Brain pericyte (primary cell): Measurements from ENCODE around the gene FGF18.
"Not testable (repeated sequence)": the region's sequence is repeated elsewhere in the genome, so short reads cannot be mapped to it uniquely, and the experiment has no call there.

ENCODE experiments used
- DNase-seq: peaks from one replicate; pipeline ENCODE4 v3.0.0-alpha.2; 2012; ENCODE audit warnings: low read depth, low spot score

The FGF18 gene

GRCh38 chr5:171418982-171419687 lies at the start of gene FGF18:
Gene FGF18 (plus strand): TSS chr5:171419647. CDS start chr5:171420200, 553 bp downstream.
- DNase-seq: no peak

- DNase-seq: no peak
These were observed 49.5 kb upstream of the FGF18 start for GRCh38 chr5:171369898-171370297.

- not testable (repeated sequence) for DNase-seq
These were observed 48.6 kb upstream of the FGF18 start for GRCh38 chr5:171370881-171371280.

- DNase-seq: no peak
These were observed 48.1 kb upstream of the FGF18 start for GRCh38 chr5:171371326-171371725.

DNA sequence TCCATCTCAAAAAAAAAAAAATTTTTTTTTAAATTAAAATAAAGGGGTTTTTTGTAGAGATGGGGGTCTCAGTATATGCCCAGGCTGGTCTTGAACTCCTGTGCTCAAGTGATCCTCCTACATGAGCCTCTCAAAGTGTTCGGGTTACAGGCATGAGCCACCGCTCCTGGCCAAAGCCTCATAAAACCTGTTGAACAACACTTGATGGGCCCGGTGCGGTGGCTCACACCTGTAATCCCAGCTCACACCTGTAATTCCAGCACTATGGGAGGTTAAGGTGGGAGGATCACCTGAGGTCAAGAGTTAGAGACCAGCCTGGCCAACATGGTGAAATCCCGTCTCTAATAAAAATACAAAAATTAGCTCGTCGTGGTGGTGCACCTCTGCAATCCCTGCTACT lies 39.5 kb upstream of the FGF18 start:
- no peak for DNase-seq

DNA sequence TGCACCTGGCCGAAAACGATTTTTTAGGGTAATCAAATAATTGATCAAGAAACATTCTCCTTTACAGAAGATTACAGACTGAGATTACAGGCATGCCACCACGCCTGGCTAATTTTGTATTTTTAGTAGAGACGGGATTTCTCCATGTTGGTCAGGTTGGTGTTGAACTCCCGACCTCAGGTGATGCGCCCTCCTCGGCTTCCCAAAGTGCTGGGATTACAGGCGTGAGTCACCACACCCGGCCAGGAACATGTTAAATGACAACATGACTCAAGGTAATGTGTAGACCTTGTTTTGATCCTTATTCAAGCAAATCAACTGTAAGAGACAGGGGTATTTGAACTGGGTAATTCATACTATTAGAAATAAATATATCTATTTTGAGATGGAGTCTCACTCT lies 35.0 kb upstream of the FGF18 start:
- DNase-seq: not testable (repeated sequence)

GRCh38 chr5:171384999-171385398 lies 34.4 kb upstream of the FGF18 start:
- not testable (repeated sequence) for DNase-seq

- no peak for DNase-seq
These were observed 33.3 kb upstream of the FGF18 start for GRCh38 chr5:171386006-171386671.

- no peak for DNase-seq
These were observed 32.5 kb upstream of the FGF18 start for GRCh38 chr5:171386861-171387344.

- DNase-seq: peak; percentile 98
These were observed 32.0 kb upstream of the FGF18 start, which contains the start of gene NPM1 for GRCh38 chr5:171387345-171387969. Gene NPM1 (plus strand): TSS chr5:171387849. CDS start chr5:171387949, 100 bp downstream.

DNA sequence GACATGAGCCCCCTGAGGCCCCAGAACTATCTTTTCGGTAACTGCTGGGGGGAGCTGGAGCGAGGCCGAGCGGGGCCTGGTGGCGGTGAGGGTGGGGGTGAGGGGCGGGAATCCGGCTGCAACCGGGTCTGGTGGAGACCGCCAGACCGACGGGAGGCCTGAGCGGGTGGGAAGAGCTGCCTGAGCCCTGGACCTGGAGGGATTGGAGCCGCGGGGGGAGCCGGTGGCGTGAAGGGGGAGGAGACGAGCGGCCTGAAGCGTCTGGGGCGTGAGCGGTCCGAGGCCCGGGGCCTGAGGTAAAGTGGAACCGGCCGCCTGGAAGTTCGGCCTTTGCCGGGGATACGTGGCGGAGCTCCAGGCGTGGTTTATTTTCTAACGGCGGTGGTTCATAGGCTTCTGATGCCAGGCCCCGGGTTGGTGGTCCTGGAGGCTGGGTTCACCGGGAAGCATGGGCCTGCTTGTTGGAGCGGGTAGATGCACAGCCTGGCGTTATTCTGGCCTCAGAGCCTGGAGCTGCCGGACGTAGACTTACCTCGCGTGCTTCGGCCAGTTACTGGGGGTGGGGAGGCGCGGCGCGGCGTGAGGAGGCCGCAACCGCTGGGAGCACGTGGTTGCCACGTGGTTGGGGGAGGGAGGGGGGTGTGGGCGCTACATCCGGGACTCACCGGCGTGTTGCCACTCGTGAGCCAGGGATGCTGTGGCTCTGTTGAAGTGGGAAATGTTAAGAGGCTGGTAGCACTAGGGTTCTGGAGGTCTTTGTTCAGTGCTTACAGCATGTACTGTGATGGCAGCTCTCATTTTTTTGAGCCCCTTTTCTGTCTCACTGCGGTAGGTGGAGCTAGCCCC lies 31.3 kb upstream of the FGF18 start:
- DNase-seq: peak; percentile 36

- DNase-seq: no peak
These were observed 30.7 kb upstream of the FGF18 start for GRCh38 chr5:171388816-171389168.

- DNase-seq: no peak
These were observed 28.4 kb upstream of the FGF18 start for GRCh38 chr5:171390883-171391677.

GRCh38 chr5:171391996-171392577 lies 27.4 kb upstream of the FGF18 start:
- DNase-seq: no peak

DNA sequence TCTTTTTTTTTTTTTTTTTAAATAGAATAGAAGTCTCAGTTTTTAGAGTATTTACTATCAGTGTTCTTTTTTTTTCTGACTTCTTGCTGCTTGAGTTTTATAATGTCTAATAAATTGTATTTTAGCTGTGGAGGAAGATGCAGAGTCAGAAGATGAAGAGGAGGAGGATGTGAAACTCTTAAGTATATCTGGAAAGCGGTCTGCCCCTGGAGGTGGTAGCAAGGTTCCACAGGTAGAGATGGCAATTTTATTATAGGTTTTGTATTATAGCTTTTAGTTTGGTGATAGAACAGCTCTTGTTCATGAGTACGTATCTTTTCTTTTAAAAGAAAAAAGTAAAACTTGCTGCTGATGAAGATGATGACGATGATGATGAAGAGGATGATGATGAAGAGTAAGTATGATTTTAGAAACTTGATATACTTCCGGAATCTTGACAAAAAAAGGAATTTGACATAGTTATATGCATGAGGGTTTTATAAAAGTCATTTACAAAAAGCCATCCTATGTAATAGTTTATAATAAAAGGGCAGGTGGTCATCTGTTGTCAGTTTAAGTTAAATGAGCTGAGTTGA lies 26.8 kb upstream of the FGF18 start:
- no peak for DNase-seq

DNA sequence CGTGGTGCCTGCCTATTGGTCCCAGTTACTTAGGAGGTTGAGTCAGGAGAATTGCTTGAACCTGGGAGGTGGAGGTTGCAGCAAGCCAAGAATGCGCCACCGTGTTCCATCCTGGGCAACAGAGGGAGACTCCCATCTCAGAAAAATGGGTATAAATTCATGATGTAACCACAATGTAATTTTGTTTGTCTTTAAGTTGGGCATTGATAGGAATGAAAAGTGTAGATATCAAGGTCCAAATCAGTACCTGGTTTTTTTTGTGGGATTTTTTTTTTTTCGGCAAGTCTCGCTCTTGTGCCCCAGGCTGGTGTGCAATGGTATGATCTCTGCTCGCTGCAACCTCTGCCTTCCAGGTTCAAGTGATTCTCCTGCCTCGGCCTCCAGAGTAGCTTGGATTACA lies 24.4 kb upstream of the FGF18 start:
- no peak for DNase-seq

GRCh38 chr5:171396583-171396982 lies 22.9 kb upstream of the FGF18 start:
- DNase-seq: not testable (repeated sequence)

- no peak for DNase-seq
These were observed 22.3 kb upstream of the FGF18 start for GRCh38 chr5:171397190-171397589.

DNA sequence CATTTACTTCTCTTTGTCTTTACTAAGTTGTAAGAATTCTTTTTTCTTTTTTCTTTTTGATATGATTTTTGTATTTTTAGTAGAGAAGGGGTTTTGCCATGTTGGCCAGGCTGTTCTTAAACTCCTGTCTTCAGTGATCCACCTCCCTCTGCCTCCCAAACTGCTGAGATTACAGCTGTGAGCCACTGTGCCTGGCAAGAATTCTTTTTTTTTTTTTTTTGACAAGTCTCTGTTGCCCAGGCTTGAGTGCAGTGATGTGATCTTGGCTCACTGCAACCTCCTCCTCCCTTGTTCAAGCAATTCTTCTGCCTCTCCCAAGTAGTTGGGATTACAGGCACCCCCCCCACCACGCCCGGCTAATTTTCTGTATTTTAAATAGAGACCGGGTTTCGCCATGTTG lies 21.8 kb upstream of the FGF18 start:
- no peak for DNase-seq

- DNase-seq: not testable (repeated sequence)
These were observed 20.8 kb upstream of the FGF18 start for GRCh38 chr5:171398660-171399059.
